TTC549 (cell line): ENCODE results near the gene OASL.

Experiments
- FAIRE-seq: peaks from 2 replicates; lab custom pipeline; 2012; peaks lifted over from hg19 to GRCh38; lab: Jason Lieb, UNC

OASL gene

DNA sequence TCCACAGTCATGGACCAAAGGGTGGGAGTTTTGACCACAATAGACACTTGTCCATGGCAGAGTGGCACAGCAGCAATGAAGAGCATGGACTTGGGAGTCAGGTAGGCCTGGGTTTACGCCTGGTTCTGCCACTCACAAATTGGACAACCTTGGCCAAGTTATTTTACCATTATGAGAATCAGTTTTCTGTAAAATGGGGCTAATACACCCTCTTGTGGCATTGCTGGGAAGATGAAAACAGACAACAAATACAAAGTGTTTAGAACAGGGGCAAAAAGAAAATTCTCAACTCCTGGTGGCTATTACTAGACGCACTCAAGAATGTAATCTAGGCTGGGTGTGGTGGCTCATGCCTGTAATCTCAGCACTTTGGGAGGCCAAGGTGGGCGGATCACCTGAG lies 25.3 kb downstream of the OASL start:
- no peak for FAIRE-seq

DNA sequence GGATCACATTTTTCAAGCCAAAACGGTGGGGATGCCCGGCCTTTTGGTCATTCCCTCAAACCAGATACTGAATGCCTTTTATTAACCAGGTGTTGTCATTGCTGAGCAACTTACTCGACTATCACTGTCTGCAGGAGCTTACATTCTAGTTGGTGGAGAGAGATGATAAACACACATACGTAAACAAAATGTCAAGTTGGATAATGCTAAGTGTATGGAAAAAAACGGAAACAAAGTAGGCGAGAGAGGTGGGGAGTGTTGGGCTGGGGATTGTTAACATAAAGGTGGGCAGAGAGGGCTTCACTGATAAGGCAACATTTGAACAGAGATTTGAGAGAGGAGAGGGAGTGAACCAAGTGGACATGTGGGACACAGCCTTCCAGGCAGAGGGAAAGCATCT lies 27.2 kb downstream of the OASL start:
- FAIRE-seq: no peak

DNA sequence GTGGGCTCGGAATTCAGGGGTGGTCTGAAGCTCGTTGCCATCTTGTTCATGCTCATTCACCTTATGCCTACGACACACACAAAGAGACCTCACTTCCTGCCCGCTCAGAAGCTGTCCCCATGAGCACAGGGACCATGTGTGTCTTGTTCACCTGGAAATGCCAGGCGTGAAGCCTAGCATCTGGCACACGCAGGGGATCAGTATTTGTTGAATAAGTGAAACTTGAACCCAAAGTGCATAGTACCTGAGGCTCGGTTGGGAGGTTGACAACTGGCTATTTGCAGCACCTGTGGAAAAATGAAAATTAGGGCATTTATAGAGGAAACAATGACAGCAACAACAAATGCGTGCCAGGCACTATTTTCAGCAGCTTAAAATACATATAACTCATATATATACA lies 28.2 kb downstream of the OASL start:
- no peak for FAIRE-seq

DNA sequence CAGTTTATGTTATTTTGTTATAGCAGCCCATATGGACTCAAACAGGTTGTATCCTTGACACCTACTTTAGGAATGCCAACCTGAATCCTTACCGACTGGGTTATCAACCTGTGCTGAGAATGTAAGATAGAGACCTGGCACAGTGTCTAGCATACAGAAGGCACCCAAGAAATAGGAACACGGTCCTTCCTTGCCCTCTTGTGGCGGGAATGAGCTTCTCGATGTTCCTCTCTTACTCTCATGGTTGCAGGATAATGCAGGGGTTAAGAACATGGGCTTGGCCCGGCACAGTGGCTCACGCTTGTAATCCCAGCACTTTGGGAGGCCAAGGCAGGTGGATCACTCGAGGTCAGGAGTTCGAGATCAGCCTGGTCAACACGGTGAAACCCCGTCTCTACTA lies 29.3 kb downstream of the OASL start:
- no peak for FAIRE-seq

DNA sequence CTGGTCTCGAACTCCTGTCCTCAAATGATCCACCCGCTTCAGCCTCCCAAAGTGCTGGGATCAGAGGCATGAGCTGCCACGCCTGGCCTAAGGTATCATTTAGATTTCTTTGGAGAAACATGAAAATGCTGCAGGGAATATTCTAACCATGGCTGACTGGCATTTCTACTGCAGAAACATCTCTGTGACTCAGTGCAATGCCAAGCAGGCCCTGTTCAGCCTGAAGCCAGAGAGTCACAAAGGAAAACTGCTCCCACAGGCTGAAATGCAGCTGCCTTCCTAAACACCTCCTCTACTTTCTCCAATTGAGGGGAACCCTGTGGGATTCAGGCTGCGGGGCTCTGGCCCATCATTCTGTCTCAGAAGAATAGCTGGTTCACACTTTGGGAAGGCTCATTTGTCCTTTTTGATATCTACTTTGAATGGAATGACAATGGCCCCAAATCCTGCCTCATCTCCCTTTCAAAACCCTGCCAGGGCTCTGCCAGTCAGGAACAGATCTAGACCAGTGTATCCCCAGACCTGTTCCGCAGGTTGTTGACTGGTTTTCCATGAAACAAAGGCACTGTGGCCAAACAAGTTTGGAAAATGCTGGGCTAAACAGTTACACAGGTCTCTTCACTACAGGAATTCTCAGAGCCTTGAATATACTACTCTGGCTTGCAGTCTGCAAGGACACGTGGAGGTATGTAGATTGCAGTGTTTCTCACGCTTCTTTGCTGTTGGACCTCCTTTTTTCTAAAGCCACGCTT lies 30.5 kb downstream of the OASL start:
- FAIRE-seq: no peak

DNA sequence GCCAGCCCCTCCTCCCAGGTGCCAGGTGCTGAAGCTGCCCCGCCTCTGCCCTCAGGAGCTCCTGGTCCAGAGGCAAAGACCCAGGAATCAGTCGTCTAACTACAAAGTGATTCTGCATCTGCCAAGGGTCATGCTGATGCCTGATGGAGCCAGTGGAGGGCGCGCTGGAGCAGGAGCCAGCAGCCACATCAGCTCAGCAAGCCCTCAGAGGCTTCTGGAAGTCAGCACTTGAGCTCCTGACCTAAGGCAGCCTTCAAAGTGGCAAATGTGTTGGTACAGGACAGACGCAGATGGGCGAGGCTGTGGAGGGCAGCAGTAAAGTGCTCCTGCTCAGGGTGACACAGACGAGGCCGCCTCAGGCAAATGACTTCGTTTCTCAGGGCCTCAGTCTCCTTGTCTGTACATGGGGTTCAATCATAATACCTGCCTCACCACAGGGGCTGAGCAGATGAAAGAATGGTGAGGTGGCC lies 33.7 kb downstream of the OASL start:
- FAIRE-seq: no peak

DNA sequence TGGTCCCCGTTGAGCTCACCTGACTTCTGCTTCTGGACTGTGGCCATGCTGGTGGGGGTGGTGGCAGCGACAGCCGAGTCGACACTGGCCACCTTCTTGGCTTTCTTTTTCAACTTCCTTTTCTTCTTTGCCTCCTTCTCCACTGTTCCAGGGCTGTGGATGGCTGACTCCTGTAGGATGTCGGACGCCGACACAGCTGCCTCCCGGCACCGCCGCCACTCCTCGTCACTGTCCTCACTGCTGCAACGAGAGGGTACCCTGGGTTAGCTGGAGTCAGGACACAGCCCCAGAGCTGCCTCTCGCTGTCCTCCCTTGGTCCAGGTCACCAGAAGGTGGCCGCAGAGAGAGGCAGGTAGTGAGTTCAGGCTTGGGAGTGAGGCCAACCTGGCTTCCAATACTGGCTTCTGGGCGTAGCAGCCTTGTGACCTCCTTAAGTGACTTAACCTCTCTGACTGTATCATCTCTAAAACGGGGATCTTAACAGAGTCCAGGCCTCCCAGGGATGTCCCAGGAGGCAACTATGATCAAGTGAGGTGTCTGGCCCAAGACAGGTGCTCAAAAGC lies 34.7 kb downstream of the OASL start:
- FAIRE-seq: no peak

DNA sequence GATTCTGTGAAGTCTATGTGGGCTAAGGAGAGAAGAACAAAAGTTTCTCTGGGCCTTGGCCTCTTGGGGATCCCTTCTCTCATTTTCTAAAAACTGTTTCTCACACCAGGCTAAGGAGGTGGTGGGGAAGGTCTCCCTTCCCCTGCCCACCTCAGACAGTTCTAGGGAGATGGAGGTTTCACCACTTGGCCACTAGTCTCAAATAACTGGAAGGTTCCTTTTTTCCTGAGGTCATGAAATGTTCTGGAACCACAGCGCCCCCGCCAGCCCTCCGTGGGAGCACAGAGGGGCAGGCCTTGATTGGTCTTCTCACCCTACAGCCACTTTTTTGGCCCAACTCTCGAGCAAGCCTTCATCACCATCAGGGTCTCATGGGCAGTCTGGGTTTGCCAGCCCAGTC lies 35.4 kb downstream of the OASL start:
- FAIRE-seq: no peak

DNA sequence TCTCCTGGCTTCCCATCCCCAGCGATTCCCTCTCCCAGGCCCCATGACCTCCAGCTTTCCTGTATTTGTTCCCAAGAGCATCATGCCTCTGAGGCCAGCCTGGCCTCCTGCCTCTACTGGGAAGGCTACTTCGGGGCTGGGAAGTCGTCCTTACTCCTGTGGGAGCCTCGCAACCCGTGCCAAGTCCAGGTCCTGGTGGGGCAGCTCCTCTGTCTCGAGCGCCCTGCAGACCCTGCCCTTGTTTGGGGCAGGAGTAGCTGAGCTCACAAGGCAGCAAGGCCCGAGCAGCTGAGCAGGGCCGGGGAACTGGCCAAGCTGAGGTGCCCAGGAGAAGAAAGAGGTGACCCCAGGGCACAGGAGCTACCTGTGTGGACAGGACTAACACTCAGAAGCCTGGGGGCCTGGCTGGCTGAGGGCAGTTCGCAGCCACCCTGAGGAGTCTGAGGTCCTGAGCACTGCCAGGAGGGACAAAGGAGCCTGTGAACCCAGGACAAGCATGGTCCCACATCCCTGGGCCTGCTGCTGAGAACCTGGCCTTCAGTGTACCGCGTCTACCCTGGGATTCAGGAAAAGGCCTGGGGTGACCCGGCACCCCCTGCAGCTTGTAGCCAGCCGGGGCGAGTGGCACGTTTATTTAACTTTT lies 37.1 kb downstream of the OASL start:
- no peak for FAIRE-seq

DNA sequence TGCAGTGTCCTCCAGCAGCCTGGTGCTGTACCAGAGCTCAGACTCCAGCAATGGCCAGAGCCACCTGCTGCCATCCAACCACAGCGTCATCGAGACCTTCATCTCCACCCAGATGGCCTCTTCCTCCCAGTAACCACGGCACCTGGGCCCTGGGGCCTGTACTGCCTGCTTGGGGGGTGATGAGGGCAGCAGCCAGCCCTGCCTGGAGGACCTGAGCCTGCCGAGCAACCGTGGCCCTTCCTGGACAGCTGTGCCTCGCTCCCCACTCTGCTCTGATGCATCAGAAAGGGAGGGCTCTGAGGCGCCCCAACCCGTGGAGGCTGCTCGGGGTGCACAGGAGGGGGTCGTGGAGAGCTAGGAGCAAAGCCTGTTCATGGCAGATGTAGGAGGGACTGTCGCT lies 38.0 kb downstream of the OASL start:
- no peak for FAIRE-seq

DNA sequence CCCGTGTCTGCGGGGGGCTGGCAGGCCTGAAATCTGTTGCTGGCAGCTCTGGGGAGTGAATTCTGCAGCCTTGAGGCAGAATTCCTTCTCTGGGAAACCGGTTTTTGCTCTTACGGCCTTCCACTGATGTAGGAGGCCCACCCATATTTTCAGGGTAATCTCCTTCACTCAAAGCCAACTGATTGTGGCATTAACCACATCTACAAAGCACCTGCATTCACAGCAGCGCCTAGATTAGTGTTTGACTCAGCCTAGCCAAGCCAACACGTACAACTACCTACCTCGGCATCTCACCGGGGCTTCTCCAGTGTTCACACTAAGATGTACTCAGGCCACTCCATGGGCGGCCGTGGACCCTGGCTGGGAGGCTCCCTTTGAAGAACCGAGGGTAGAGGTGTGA lies 38.5 kb downstream of the OASL start:
- FAIRE-seq: no peak

DNA sequence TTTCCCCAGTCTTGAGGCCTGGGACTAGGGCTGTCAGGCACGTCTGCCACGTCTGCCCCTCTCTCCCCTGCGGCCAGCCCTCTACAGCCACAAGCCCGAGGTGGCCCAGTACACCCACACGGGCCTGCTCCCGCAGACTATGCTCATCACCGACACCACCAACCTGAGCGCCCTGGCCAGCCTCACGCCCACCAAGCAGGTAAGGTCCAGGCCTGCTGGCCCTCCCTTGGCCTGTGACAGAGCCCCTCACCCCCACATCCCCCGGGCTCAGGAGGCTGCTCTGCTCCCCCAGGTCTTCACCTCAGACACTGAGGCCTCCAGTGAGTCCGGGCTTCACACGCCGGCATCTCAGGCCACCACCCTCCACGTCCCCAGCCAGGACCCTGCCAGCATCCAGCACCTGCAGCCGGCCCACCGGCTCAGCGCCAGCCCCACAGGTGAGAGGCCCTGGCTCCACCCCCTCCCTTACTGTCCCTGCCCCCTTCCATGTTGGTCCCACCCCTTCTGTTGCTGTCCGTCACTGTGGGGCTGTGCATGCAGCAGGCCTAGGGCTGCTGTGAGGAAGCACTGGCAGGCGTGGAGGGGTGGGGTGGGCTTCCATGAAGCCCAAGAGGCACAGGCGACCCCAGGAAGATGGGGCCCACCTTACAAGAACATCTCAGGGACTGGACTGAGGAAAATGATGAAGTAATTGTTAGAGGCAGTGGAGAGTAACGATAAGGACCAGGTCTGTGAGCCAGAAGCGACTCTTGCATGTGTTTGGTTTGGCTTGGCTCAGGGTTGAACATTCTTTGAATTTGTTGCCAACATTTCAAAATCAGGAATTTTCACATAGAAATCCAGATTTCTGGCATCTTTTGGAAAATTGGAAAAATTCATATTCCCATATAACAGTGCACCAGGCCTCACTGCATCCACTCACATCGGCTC lies 39.6 kb downstream of the OASL start:
- FAIRE-seq: no peak

DNA sequence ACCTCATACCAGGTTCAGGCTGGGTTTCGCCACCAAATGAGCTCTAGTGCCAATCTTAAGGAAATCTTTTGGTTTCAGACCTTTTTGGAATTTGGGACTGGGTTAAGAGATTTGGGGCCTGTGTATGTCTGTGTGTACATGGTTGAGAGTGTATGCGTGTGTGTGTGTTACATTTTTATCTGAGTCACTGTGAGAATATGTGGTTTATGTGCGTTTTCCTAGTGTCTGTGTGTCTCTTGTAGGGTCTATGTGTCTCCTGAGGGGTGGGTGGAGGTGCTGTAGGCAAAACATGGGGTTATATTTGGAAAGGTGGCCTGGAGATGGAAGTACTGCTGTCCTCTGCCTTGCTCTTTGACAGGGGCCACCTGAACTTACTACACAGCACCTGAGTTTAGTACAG lies 40.6 kb downstream of the OASL start:
- no peak for FAIRE-seq

DNA sequence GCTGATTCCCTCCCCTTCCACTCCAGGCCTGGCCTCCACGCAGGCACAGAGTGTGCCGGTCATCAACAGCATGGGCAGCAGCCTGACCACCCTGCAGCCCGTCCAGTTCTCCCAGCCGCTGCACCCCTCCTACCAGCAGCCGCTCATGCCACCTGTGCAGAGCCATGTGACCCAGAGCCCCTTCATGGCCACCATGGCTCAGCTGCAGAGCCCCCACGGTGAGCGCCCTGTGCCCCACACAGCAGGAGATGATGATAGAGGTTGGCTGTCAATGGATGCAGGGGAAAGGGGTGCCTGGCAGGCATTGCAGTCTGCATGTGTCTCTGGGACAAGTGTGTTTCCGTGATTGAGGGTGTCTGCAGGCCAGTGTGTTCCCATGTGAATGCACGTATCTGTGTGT lies 41.6 kb downstream of the OASL start:
- FAIRE-seq: no peak

DNA sequence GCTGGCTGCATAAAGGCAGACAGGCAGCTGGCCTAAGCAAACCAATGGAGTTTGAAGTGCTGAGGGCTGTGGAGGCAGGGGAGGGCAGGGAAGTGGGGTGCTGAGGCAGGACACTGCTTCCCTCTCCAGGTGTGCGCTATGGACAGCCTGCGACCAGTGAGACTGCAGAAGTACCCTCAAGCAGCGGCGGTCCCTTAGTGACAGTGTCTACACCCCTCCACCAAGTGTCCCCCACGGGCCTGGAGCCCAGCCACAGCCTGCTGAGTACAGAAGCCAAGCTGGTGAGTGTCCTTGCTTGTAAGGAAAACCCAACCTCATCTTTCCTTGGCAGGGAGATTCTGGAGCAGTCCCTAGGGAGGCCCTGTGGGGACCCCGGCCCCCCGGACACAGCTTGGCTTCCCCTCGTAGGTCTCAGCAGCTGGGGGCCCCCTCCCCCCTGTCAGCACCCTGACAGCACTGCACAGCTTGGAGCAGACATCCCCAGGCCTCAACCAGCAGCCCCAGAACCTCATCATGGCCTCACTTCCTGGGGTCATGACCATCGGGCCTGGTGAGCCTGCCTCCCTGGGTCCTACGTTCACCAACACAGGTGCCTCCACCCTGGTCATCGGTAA lies 42.8 kb downstream of the OASL start:
- FAIRE-seq: no peak

DNA sequence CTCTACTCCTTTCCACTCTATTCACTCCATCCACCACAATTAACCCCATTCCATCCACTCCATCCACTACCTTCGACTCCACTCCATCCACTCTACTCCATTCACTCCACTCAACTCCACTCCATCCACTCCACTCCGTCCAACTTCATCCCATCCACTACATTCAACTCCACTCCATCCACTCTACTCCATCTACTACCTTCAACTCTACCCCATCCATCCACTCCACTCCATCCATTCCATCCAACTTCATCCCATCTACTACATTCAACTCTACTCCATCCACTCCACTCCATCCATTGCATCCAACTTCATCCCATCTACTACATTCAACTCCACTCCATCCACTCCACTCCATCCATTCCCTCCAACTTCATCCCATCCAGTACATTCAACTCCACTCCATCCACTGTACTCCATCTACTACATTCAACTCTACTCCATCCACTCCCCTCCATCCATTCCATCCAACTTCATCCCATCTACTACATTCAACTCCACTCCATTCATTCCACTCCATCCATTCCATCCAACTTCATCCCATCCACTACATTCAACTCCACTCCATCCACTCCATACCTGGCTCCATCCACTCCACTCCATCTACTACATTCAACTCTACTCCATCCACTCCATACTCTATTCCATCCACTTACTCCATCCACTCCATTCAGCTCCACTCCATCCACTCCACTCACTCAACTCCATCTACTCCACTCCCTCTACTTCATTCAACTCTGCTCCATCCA lies 44.3 kb downstream of the OASL start:
- FAIRE-seq: no peak

DNA sequence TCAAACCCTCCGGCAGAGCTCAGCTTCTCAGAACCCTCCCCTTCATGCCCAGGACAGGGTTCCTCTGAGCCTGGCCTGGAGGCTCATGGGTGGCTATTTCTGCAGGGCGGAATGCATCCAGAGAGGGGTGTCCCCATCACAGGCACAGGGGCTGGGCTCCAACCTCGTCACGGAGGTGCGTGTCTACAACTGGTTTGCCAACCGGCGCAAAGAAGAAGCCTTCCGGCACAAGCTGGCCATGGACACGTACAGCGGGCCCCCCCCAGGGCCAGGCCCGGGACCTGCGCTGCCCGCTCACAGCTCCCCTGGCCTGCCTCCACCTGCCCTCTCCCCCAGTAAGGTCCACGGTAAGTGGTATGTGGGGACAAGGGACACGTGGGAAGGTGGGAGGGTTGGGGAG lies 45.0 kb downstream of the OASL start:
- FAIRE-seq: no peak

DNA sequence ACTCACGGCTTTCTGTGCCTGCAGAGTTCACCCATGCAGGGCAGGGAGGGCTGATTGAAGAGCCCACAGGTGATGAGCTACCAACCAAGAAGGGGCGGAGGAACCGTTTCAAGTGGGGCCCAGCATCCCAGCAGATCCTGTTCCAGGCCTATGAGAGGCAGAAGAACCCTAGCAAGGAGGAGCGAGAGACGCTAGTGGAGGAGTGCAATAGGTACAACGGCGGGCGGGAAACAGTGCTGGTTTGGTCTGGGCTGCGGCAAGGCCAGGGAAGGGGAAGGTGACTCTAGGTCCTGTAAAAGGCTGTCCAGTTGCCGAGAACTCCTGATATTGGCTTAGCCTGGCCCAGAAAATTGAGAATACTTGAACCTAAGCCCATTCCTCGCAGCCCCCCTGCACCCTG lies 45.5 kb downstream of the OASL start:
- FAIRE-seq: no peak

DNA sequence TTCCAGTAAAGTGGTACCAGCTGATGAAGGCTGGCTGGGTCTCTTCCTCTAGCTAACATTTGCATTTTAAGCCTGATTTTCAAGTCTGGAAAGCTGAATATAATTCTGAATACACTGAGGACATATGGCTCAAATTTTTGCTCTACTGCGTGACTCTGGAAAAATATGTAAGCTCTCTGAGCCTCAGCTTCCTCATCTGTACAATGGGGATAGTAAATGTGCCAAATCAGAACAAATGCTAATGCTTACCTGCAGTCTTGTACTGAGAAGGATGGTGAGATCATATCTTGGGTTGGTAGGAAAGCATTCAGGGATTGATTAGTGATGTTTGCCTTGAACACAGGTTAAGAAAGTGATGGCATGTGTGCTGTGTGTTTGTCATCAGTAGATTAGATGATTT lies 46.1 kb downstream of the OASL start:
- no peak for FAIRE-seq

DNA sequence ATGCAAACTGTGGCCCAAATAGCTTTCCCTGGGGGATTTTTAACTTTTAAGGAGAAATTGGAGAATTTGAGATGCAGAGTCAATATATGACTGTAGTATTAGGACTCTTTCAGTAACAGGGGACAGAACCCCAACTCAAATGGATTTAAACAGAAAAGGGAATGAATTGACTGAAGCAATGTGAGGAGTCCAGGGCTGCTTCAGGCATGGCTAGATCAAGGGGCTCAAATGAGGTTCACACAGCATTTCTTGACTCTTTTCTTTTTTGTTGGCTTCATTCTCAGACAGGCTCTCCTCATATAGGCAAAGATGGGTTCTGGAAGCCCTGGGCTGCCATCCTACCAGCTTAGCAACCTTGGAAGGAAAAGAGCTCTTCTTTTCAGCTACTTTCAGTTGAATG lies 47.1 kb downstream of the OASL start:
- FAIRE-seq: no peak

DNA sequence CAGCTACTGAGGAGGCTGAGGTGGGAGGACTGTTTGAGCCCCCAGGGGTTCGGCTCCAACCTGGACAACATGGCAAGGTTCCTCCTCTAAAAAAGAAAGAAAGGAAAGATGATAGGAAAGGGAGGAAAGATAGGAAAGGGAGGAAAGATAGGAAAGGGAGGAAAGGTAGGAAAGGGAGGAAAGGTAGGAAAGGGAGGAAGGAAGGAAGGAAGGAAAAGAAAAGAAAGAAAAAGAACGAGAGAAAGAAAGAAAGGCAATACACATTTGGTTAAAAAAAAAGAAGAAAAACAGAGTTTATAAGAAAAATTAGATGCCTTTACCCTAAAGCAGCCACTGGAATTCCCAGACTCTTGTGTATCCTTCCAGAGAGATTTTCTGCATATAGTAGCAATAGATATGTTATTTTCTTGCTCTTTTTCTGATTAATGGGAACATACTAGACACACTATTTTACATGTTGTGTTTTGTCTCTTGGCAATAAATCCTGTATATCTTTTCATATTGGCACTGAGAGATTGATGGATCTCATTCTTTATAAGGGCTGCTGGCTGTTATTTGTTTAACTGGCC lies 48.5 kb downstream of the OASL start:
- FAIRE-seq: no peak
